Fibroblast of skin of scalp (primary cell): ENCODE results near the gene CARD11. TPM values are rescaled to one million over a fixed set of nuclear protein-coding genes. Genes with fewer than 3 reads are reported as not detected.

Experiments used
- DNase-seq: peaks from one replicate; pipeline ENCODE4 v3.0.0-alpha.2; 2013
- polyA plus RNA-seq, 2 experiments: library from polyadenylated mRNA; unstranded; fragments of 120-200 nt; gene quantifications; one replicate each; pipeline ENCODE4 v1.2.1, GENCODE V29; 2013; ENCODE audit not compliant: insufficient read length in 2 of 2

CARD11 gene
- polyA plus RNA-seq (2013, experiment 1 of 2; ENCODE audit: insufficient read length), result 0.12 TPM
- 0.14 TPM for polyA plus RNA-seq (2013, experiment 2 of 2; ENCODE audit: insufficient read length)

DNA sequence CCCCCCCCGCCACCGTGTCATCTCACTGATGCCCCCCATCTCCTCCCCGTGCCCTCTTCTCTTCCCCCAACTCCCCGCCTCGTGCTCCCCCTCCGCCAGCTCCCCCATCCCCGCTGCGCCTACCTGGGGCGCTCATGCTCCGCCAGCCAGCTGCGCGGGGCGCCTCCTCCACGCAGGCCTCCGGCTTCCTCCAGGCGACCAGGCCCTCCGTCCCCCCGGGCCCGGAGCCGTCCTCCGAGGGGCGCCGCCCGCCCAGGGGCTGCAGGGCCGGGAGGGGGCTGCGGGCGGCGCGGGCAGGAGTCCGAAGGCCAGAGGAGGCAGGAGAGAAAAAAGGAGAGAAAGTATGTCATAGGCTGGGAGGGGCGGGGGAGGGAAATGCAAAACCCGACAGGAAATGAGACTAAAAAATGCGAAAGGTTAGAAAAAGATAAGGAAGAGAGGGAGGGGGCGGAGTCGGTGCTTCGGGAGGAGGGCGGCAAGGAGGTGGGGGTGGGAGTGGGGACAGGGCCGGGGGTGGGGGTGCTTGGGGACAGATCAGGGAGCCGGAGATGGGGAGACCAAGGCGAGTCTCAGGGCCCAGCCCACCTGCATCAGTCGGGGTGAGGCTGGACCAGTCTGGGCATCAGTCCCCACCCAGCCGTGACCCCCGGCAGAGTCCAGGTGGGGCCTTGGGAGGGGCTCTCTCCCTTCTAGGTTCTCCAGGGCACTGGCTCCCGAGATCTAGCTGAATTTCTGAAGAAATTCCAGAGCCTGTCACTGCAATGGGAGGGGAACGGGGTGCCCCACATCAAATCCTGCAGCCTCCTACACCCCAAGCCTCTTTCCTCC, at the start of gene CARD11:
Gene CARD11, minus strand, starts transcription at position 324 of the 828 bp plus-strand sequence. CDS start 85,361 bp downstream, outside the sequence.
- DNase-seq, result no peak

GRCh38 chr7:3092468-3092867, 48.8 kb upstream of the CARD11 start:
- no peak for DNase-seq

GRCh38 chr7:3091631-3092030, 48.0 kb upstream of the CARD11 start:
- DNase-seq, result no peak

GRCh38 chr7:3089493-3089892, 45.8 kb upstream of the CARD11 start:
- no peak for DNase-seq

DNA sequence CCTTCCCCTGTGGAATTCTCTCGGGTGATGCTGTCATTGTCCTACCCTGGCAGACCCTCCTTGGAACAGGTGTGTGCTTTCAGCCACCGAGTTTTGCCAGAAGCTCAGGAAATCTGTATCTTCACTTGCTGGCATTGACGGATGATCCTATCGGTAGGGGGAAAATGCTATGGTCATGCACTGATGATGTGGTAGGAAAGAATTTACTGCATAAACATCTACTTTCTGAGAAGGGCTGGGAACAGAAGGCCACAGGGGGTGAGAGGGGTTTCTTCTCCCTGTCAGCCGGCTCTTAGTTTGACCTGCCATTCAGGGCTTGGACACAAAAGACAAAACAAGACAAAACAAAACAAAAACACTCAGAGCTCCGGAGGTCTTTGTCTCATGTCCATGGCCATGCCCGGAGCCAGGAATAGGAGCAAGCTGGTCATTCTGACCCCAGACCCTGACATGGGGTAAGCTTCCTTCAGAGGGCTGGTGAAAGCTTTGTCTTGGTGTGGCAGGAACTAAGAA, 43.6 kb upstream of the CARD11 start:
- peak; percentile 3 for DNase-seq

DNA sequence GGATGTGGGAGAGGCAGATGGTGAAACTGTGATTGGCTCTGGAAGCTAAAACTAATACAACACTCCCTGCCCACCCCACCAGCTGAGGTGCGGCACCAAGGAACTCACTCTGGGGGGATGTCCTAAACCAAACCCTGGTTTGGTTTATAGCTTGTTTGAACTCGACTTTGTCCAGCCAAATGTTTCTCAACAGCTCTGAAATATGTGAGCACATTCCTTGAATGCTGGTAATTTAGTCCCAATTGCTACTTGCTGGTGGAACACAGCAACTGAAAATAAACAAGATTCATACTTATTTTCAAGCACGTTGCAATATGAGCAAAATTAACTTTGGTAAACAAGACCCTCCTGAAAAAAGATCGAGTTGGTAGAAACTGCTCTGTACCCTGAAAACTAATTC, 39.7 kb upstream of the CARD11 start:
- DNase-seq, result no peak

GRCh38 chr7:3082831-3083230, 39.2 kb upstream of the CARD11 start:
- DNase-seq, result no peak

GRCh38 chr7:3082386-3082785, 38.7 kb upstream of the CARD11 start:
- DNase-seq, result no peak

- no peak for DNase-seq
Measured at GRCh38 chr7:3080106-3080505, 36.4 kb upstream of the CARD11 start.

DNA sequence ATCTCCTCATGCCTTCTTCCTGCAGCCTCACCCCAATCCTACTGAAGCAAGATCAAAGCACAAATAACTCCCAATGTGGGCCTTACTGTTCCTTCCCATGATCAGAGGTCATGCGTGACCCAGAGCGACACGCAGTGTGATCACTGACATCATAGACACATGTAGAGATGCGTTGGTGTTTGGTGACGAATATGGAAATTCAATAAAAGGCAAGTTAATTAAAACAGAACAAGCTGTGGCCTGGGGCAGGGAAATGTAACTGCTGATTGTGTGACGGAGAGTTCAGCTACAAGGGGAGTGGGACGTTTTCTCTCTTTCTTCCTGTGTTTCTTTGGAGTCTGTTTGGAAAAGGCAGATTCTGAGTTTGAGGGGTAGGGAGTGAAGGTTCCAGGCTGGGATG, 34.8 kb upstream of the CARD11 start:
- no peak for DNase-seq

DNA sequence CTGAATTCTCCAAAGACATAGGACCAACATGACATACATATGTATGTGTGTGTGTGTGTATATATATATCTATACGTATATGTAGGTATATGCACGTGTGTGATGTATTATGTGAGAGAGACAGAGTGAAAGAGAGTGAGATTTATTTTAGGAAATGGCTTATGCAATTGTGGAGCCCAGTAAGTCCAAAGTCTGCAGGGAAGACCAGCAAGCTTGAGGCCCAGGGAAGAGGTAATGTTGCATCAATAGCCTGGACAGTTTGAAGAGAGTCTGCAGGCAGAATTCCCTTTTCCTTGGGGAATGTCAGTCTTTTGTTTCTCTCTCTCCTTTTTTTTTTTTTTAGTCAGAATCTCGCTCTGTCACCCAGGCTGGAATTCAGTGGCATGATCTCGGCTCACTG, 33.0 kb upstream of the CARD11 start:
- DNase-seq, result no peak

- no peak for DNase-seq
Measured at GRCh38 chr7:3076163-3076562, 32.5 kb upstream of the CARD11 start.

GRCh38 chr7:3075441-3075840, 31.8 kb upstream of the CARD11 start:
- no peak for DNase-seq

- DNase-seq, result no peak
Measured at GRCh38 chr7:3074459-3074821, 30.8 kb upstream of the CARD11 start.

DNA sequence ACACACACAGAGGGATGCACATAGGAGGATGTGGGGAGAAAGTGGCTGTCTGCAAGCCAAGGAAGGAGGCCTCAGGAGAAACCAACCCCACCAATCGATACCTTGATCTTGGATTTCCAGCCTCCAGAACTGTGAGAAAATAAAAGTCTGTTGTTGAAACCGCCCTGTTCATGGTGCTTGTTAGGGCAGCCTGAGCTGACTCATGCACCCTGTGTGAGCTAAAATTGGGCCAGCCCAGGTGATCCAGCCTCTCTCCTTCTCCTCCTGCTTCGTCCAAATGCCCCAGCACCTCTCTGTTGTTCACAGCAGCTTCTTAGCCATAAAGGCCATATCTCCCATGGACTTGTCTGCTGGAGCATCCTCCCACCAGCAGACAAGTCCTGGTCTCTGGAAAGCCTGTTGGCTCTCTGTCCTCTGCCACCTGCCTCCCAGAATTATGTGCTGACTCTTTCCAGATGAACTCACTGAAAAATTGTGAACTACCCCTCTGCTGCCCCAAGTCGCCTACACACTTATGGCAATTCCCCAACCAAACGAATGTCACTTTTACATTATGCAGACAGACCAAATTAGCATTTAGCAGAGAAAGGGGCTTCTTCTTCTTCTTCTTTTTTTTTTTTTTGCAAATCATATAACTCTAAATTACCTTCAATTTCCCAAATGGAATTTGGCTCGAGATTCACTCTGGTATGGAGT, 30.2 kb upstream of the CARD11 start:
- no peak for DNase-seq

- no peak for DNase-seq
Measured at GRCh38 chr7:3070908-3071307, 27.2 kb upstream of the CARD11 start.

DNA sequence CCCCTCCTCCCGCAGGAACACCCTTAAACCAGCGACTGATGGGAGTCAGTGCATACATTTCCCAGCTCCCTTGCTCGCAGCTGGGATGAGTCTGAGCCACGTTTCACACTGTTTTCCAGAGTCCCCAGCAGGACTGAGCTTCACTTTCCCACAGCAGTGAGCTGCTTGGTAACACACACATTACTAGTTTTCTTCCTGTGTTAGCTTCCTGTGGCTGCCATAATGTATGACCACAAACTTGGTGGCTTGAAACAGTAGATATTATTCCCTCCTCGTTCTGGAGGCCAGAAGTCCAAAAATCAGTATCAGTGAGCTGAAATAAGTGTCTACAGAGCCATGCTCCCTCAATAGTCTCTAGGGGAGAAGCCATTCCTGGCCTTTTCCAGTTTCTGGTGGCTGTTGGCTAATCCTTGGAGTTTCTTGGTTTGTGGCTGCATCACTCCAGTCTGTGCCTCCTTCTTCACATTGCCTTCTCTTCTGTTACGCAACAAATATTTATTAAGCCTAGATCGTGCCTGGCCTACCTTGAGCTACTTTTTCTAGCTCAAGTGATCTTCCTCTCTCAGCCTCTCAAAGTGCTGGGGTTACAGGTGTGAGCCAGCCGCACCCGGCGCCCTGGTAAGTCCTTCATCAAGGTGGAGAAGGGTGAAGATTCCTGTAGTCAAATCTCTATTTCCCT, 26.2 kb upstream of the CARD11 start:
- no peak for DNase-seq

GRCh38 chr7:3068530-3068929, 24.9 kb upstream of the CARD11 start:
- DNase-seq, result no peak

DNA sequence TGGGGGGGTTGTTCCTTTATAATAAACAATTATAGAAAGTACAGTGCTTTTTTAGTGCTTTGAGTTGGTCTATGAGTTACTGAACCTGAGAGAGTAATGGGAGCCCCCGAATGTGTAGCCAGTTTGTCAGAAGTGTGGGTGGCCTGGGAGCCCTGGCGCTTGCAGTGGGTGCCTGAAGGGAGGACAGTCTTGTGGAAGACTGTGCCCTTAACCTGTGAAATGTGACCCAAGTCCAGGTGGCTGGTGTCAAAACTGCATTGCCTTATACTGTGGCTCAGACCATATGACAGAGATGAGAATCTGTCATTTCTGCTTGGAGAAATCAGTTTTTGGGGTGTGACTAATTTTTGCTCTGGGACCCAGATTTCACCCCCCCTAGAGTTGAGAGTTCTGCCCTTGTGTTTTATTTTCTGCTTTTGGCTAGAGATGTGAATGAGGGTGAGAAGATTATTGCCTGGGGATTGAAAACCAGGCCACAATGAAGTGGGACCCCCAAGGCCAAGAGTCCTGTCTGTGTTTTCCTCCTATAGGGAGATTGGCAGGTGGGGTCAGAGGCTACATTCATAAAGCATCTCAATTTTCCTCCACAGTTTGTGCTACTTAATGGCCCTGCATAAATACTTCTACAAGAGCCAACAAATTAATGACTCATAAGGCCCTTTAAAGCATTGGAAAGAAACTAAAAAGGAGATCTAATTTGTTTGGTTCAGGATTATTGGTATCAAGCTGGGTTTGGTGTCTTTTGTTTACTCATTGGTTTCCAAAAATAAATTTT, 24.1 kb upstream of the CARD11 start:
- DNase-seq, result no peak

- DNase-seq, result no peak
Measured at GRCh38 chr7:3067193-3067592, 23.5 kb upstream of the CARD11 start.

- DNase-seq, result no peak
Measured at GRCh38 chr7:3066506-3066905, 22.8 kb upstream of the CARD11 start.

DNA sequence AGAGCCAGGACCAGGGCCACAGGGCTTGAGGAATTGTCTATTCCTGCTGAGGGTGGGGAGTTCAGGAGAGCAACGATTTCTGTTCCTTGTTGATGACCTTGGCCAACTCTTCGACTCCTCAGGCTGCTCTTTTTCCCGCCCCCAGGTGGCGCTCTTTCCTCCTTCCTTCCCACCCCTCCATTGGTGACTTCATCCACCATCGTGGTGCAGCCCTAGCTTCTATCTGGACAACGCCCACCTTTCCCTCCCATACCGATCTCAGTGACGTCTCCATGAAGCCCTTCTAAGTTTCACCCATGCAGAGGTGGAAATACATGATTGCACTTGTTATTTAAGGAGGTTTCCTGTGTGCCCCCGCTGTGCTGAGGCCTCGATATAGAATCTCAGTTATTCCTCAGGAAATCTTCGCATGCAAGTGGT, 22.1 kb upstream of the CARD11 start:
- DNase-seq, result peak; percentile 4
